SU-DHL-6 (cell line): ENCODE data around the gene IRF8.

Experiments
- CTCF ChIP-seq: fragments of 200-600 bp; sonication (generic); IDR thresholded peaks from one replicate; pipeline ENCODE4 v1.5.1; 2017; ENCODE audit warnings: antibody characterized with exemption, mild to moderate bottlenecking, low read length, moderate library complexity; ENCODE audit not compliant: insufficient read depth, poor library complexity, severe bottlenecking
- EZH2phosphoT487 ChIP-seq: fragments of 200-600 bp; sonication (generic), shearing (Covaris generic); conservative IDR thresholded peaks from 2 replicates; pipeline ENCODE4 v1.6.1; 2018; ENCODE audit warnings: mild to moderate bottlenecking, antibody characterized with exemption, low read length, moderate library complexity, mixed read lengths

- TF ChIP-seq CTCF (no peak), EZH2phosphoT487 (no peak)
Measured at GRCh38 chr16:85861095-85861825, 37.7 kb upstream of the IRF8 start.
